ENCODE measurements around the gene TELO2. TPM values are rescaled to one million over a fixed set of nuclear protein-coding genes. Genes with fewer than 3 reads are reported as not detected.

The TELO2 gene
- total RNA-seq, 4 donors from 2014 or later: 22.2 to 98.1 (median 49.6) TPM

- no peaks in the 10 kb centered on the region for H3K9me3 ChIP-seq
- peaks cover 5 to 21% (median 19%) of the 10 kb centered on the region in 4 donors for H3K4me1 ChIP-seq
- WGBS, 2 donors (ENCODE audit: low coverage in 1 of 2): 85 to 89% methylated on average over 15 to 23 of the region's 23 CpGs
- in situ Hi-C loops (cut with MboI; ENCODE audit: low pct_ligation_motif_present in 1 of 4, low pct_unique_long_range_greater_than_20kb in 1 of 4, low sequenced_read_pairs in 3 of 4): no loop called here
- H3K4me3 ChIP-seq: peak overlapping the region; percentile 35 to 84 (median 71)
- H3K36me3 ChIP-seq: no peaks in the 10 kb centered on the region
- DNase-seq: no peak
- TF ChIP-seq CTCF (IDR thresholded peaks at IDR 0.05) (peak in 1 of 5 experiments; percentile 33), POLR2AphosphoS5 (IDR thresholded peaks at IDR 0.05) (no peak)
- peak overlapping the region; percentile 85 to 92 (median 88) for H3K27ac ChIP-seq
- H3K27me3 ChIP-seq: no peaks in the 10 kb centered on the region
- intact Hi-C loops (cut with DNase I; ENCODE audit: low total_unique reads): no loop called here
These were observed 858 bp upstream of the TELO2 start for GRCh38 chr16:1492082-1492922.

DNA sequence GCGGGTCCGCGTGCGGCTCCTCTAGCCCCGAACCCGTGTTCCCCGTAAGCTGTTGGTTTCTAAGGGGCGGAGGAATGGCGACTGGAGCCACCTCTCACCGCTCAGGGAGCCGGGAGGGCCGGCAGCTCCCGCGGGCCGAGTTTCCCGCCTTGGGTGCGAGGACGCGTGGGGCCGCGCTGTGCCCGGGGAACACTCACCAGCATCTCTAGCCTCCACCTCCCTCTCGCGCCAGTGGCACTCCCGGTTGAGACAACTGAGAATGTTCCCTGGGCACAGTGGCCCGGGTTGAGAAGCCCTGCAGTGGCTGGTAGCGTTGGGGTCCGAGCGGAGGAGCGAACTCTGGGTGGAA, 560 bp downstream of the TELO2 start:
- DNase-seq: no peak
- TF ChIP-seq EP300 (IDR thresholded peaks at IDR 0.05; ENCODE audit: low read depth): no peak
- in situ Hi-C loops (cut with MboI; ENCODE audit: low pct_ligation_motif_present in 1 of 4, low pct_unique_long_range_greater_than_20kb in 1 of 4, low sequenced_read_pairs in 3 of 4): no loop called here
- Histone ChIP-seq H3K27me3 (no peaks in the 10 kb centered on the region), H3K4me1 (peaks cover 5 to 21% (median 19%) of the 10 kb centered on the region in 4 donors), H3K27ac (peak overlapping the region; percentile 85 to 92 (median 88)), H3K36me3 (no peaks in the 10 kb centered on the region), H3K4me3 (peak overlapping the region; percentile 64 to 84 (median 76)), H3K9me3 (no peaks in the 10 kb centered on the region)
- intact Hi-C loops (cut with DNase I; ENCODE audit: low total_unique reads): no loop called here
- 2% methylated on average over 14 of the region's 30 CpGs; no CpG with 5 or more reads in 1 of the 2 donors for WGBS, 2 donors (ENCODE audit: low coverage in 1 of 2)

DNA sequence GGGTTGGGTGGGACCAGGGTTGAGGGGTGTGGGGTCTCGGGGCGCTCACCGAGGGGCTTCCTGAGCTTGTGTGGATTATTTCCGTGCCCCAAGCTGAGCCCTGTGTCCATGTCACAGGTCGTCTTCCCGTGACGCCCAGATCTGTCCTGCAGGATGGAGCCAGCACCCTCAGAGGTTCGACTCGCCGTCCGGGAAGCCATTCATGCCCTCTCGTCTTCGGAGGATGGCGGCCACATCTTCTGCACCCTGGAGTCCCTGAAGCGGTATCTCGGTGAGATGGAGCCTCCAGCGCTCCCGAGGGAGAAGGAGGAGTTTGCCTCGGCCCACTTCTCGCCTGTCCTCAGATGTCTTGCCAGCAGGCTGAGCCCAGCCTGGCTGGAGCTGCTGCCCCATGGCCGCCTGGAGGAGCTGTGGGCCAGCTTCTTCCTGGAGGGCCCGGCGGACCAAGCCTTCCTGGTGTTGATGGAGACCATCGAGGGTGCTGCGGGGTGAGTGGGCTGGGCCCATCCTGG, 1.0 kb downstream of the TELO2 start:
- no peak for TF ChIP-seq POLR2AphosphoS5 (IDR thresholded peaks at IDR 0.05)
- TF ChIP-seq EP300 (IDR thresholded peaks at IDR 0.05; ENCODE audit: low read depth): no peak
- peak in 4 of 5 experiments; percentile 11 to 31 (median 27) for TF ChIP-seq CTCF (IDR thresholded peaks at IDR 0.05)
- H3K27ac ChIP-seq: peak overlapping the region; percentile 85 to 92 (median 88)
- H3K36me3 ChIP-seq: no peaks in the 10 kb centered on the region
- peaks cover 5 to 21% (median 19%) of the 10 kb centered on the region in 4 donors for H3K4me1 ChIP-seq
- DNase-seq: peak; percentile 32
- in situ Hi-C loops (cut with MboI; ENCODE audit: low pct_ligation_motif_present in 1 of 4, low pct_unique_long_range_greater_than_20kb in 1 of 4, low sequenced_read_pairs in 3 of 4): no loop called here
- peak overlapping the region; percentile 64 to 84 (median 76) for H3K4me3 ChIP-seq
- no peaks in the 10 kb centered on the region for H3K9me3 ChIP-seq
- intact Hi-C loops (cut with DNase I; ENCODE audit: low total_unique reads): no loop called here
- H3K27me3 ChIP-seq: no peaks in the 10 kb centered on the region
- WGBS, 2 donors (ENCODE audit: low coverage in 1 of 2): 31% methylated on average over 18 of the region's 25 CpGs; no CpG with 5 or more reads in 1 of the 2 donors

DNA sequence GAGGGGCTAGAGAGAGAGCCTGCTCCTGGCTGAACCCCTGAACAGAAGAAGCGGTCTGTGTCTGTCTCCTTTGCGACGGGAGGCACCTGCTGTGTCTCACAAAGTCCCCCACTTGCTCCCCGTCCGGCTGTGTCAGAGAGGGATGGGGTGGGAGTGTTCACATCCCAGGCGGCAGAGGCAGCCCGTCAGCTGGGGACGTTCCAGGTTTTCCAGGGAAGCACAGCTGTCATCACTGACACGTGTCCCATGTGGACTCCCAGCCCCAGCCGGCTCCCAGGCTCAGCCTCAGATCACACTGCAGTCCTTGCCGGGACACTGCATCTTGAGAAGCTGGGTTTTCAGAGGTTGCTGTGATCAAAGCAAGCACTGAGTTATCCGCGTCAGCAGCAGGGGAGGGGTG, 1.6 kb downstream of the TELO2 start:
- Histone ChIP-seq H3K4me1 (peaks cover 5 to 21% (median 19%) of the 10 kb centered on the region in 4 donors), H3K27ac (peak overlapping the region in 1 of 4 donors; percentile 89), H3K27me3 (no peaks in the 10 kb centered on the region), H3K36me3 (peaks cover 0 to 2% (median 0%) of the 10 kb centered on the region in 4 donors), H3K4me3 (peak overlapping the region in 2 of 4 donors; percentile 64 to 84), H3K9me3 (no peaks in the 10 kb centered on the region)
- 89% methylated on average over 13 of the region's 13 CpGs; no CpG with 5 or more reads in 1 of the 2 donors for WGBS, 2 donors (ENCODE audit: low coverage in 1 of 2)
- intact Hi-C loops (cut with DNase I; ENCODE audit: low total_unique reads): no loop called here
- in situ Hi-C loops (cut with MboI; ENCODE audit: low pct_ligation_motif_present in 1 of 4, low pct_unique_long_range_greater_than_20kb in 1 of 4, low sequenced_read_pairs in 3 of 4): no loop called here
- TF ChIP-seq POLR2AphosphoS5 (IDR thresholded peaks at IDR 0.05): no peak
- TF ChIP-seq POLR2A (IDR thresholded peaks at IDR 0.05): no peak
- TF ChIP-seq CTCF (IDR thresholded peaks at IDR 0.05): no peak
- TF ChIP-seq EP300 (IDR thresholded peaks at IDR 0.05; ENCODE audit: low read depth): no peak
- no peak for DNase-seq
